Occipital lobe (tissue), 2 donors: ENCODE measurements around the gene TMEM92. TPM values are rescaled to one million over a fixed set of nuclear protein-coding genes. Genes with fewer than 3 reads are reported as not detected.
A peak's percentile ranks its signal among the peaks of the same experiment; 100 is the strongest.
"Not testable (repeated sequence)": the region's sequence is repeated elsewhere in the genome, so short reads cannot be mapped to it uniquely, and the experiment has no call there.

Source experiments
- DNase-seq: peaks from one replicate; lab custom pipeline; 2025; lab: John Stamatoyannopoulos, UW
- total RNA-seq: library from RNA; depleted of rRNA; stranded (reverse); fragments of >200 nt; gene quantifications from one replicate; pipeline ENCODE4 v1.2.3, GENCODE V29; 2014

TMEM92 gene
- total RNA-seq, 1 donor from 2014 or later: not detected

GRCh38 chr17:50275279-50275678 lies 1.0 kb downstream of the TMEM92 start:
- DNase-seq: no peak

GRCh38 chr17:50276588-50277356 lies 2.5 kb downstream of the TMEM92 start:
- no peak for DNase-seq

- DNase-seq: no peak
Measured at GRCh38 chr17:50277357-50277754, 3.1 kb downstream of the TMEM92 start.

- no peak for DNase-seq
Measured at GRCh38 chr17:50278526-50279180, 4.4 kb downstream of the TMEM92 start.

- DNase-seq: no peak
Measured at GRCh38 chr17:50279181-50279526, 4.9 kb downstream of the TMEM92 start.

- no peak for DNase-seq
Measured at GRCh38 chr17:50279639-50280038, 5.4 kb downstream of the TMEM92 start.

GRCh38 chr17:50280068-50280467 lies 5.8 kb downstream of the TMEM92 start:
- DNase-seq: no peak

GRCh38 chr17:50280801-50281441 lies 6.7 kb downstream of the TMEM92 start:
- DNase-seq: no peak

- DNase-seq: no peak
Measured at GRCh38 chr17:50281739-50282401, 7.6 kb downstream of the TMEM92 start.

- DNase-seq: no peak
Measured at GRCh38 chr17:50283246-50283645, 9.0 kb downstream of the TMEM92 start.

- DNase-seq: no peak
Measured at GRCh38 chr17:50283714-50284113, 9.4 kb downstream of the TMEM92 start.

GRCh38 chr17:50285941-50286340 lies 11.7 kb downstream of the TMEM92 start:
- no peak for DNase-seq

- not testable (repeated sequence) for DNase-seq
Measured at GRCh38 chr17:50287302-50287701, 13.0 kb downstream of the TMEM92 start.

GRCh38 chr17:50288306-50288705 lies 14.0 kb downstream of the TMEM92 start:
- no peak for DNase-seq

- no peak for DNase-seq
Measured at GRCh38 chr17:50289278-50289677, 15.0 kb downstream of the TMEM92 start.

GRCh38 chr17:50289991-50290702 lies 15.9 kb downstream of the TMEM92 start:
- DNase-seq: peak; percentile 26

- no peak for DNase-seq
Measured at GRCh38 chr17:50290933-50291332, 16.7 kb downstream of the TMEM92 start.

GRCh38 chr17:50292465-50292864 lies 18.2 kb downstream of the TMEM92 start:
- DNase-seq: no peak

GRCh38 chr17:50295021-50295420 lies 20.8 kb downstream of the TMEM92 start:
- DNase-seq: no peak

GRCh38 chr17:50297407-50297865 lies 23.2 kb downstream of the TMEM92 start:
- DNase-seq: peak; percentile 25

- DNase-seq: no peak
Measured at GRCh38 chr17:50298018-50298417, 23.8 kb downstream of the TMEM92 start.
